ENCODE measurements around the gene IFNK. TPM values are rescaled to one million over a fixed set of nuclear protein-coding genes. Genes with fewer than 3 reads are reported as not detected.
A peak's percentile ranks its signal among the peaks of the same experiment; 100 is the strongest.
"Not testable (repeated sequence)": the region's sequence is repeated elsewhere in the genome, so short reads cannot be mapped to it uniquely, and the experiment has no call there.

Gene IFNK
- total RNA-seq, 1 donor from 2014 or later: not detected

- TF ChIP-seq CTCF (conservative IDR thresholded peaks at IDR 0.05; ENCODE audit: low read depth, low read length): no peak
- DNase-seq (ENCODE audit: low read depth): no peak
- H3K4me3 ChIP-seq (ENCODE audit: low read depth, low read length): no peak overlapping the region
These were observed 28.5 kb upstream of the IFNK start for GRCh38 chr9:27495480-27496134.

GRCh38 chr9:27496135-27496504 is 28.0 kb upstream of the IFNK start:
- no peak for DNase-seq (ENCODE audit: low read depth)
- TF ChIP-seq CTCF (conservative IDR thresholded peaks at IDR 0.05; ENCODE audit: low read depth, low read length): no peak
- H3K4me3 ChIP-seq (ENCODE audit: low read depth, low read length): no peak overlapping the region

DNA sequence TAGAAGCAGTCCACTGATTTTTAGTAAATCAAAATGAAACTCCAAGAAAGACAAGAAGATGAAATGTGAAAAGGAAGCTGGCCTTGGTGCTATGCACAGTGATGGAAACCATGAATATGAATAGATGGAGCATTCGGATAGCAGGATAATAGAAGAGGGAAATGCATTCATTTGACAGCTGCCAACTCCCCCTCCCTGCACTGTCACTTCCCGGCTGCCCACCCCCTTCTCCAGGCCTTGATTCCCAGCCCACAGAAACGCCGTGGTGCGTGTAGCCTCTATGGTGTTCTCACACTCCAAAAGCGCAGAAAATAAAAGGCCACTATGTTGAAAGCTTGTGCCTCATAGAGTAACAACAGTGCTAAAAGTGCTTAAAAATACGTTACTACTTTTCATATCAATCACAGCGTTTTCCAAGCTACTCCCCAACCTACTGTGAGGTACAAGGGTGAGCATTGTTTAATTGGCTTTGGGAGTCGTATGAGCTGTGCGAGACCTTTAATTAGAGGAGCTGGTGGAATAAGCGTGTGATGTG is 26.1 kb upstream of the IFNK start:
- TF ChIP-seq CTCF (conservative IDR thresholded peaks at IDR 0.05; ENCODE audit: low read depth, low read length): no peak

GRCh38 chr9:27499451-27499850 is 24.6 kb upstream of the IFNK start:
- no peak overlapping the region for H3K4me3 ChIP-seq (ENCODE audit: low read depth, low read length)
- no peak for TF ChIP-seq CTCF (conservative IDR thresholded peaks at IDR 0.05; ENCODE audit: low read depth, low read length)
- peak; percentile 25 for DNase-seq (ENCODE audit: low read depth)

More for the DNA sequence above, 26.1 kb upstream of the IFNK start:
- no peak for DNase-seq (ENCODE audit: low read depth)
- H3K4me3 ChIP-seq (ENCODE audit: low read depth, low read length): no peak overlapping the region

GRCh38 chr9:27500902-27501301 is 23.2 kb upstream of the IFNK start:
- not testable (repeated sequence) for DNase-seq (ENCODE audit: low read depth); H3K4me3 ChIP-seq (ENCODE audit: low read depth, low read length)

GRCh38 chr9:27503623-27504022 is 20.5 kb upstream of the IFNK start:
- no peak for DNase-seq (ENCODE audit: low read depth)

GRCh38 chr9:27504259-27504658 is 19.8 kb upstream of the IFNK start:
- no peak overlapping the region for H3K4me3 ChIP-seq (ENCODE audit: low read depth, low read length)
- no peak for TF ChIP-seq CTCF (conservative IDR thresholded peaks at IDR 0.05; ENCODE audit: low read depth, low read length)
- DNase-seq (ENCODE audit: low read depth): no peak

More at GRCh38 chr9:27503623-27504022, 20.5 kb upstream of the IFNK start:
- no peak for TF ChIP-seq CTCF (conservative IDR thresholded peaks at IDR 0.05; ENCODE audit: low read depth, low read length)
- no peak overlapping the region for H3K4me3 ChIP-seq (ENCODE audit: low read depth, low read length)

All from epithelial cell of proximal tubule (primary cell).